Measurements from ENCODE around the gene LRRN2. TPM values are rescaled to one million over a fixed set of nuclear protein-coding genes. Genes with fewer than 3 reads are reported as not detected.

The LRRN2 gene
- polyA plus RNA-seq, 1 donor from 2014 or later, result 3.3 TPM

DNA sequence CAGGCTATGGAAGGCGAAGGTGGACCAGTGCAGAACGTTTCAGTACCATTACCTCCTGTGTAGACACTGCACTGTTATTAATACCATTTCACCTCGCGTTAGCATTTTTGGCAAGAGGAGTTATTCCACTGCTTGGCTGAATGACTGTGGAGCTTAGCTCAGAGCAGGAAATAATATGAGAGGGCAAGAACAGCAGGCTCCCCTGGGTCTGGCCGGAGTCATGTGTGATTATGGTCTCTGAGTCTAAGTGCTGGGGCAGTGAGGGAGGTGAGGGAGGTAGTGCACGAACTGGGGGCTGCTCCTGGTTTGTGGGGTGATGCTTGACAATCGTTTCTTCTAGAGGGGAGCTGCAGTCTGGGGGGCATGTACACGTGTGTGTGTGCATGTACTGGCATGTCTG lies 86.4 kb downstream of the LRRN2 start:
- Histone ChIP-seq H3K27me3 (ENCODE audit: insufficient read depth, low read depth, low read length) (no peaks in the 10 kb centered on the region), H3K9me2 (ENCODE audit: insufficient read depth, low read length) (no peaks in the 10 kb centered on the region), H3K36me3 (ENCODE audit: insufficient read depth, low read length) (no peaks in the 10 kb centered on the region), H3K79me2 (replicated peaks; ENCODE audit: insufficient read depth, low read length) (no peaks in the 10 kb centered on the region), H3F3A (ENCODE audit: insufficient read depth, low read length, poor library complexity, severe bottlenecking) (no peaks in the 10 kb centered on the region), H3K4me3 (ENCODE audit: low read length) (no peak overlapping the region), H2AFZ (ENCODE audit: low read depth, low read length) (no peak overlapping the region), H3K9ac (ENCODE audit: low read length) (no peak overlapping the region), H4K20me1 (ENCODE audit: insufficient read depth) (no peaks in the 10 kb centered on the region), H3K27ac (ENCODE audit: low read length) (no peak overlapping the region), H3K9me3 (ENCODE audit: low read length) (no peaks in the 10 kb centered on the region), H3K4me2 (ENCODE audit: low read length) (no peak overlapping the region)
- TF ChIP-seq, protein P1, sequence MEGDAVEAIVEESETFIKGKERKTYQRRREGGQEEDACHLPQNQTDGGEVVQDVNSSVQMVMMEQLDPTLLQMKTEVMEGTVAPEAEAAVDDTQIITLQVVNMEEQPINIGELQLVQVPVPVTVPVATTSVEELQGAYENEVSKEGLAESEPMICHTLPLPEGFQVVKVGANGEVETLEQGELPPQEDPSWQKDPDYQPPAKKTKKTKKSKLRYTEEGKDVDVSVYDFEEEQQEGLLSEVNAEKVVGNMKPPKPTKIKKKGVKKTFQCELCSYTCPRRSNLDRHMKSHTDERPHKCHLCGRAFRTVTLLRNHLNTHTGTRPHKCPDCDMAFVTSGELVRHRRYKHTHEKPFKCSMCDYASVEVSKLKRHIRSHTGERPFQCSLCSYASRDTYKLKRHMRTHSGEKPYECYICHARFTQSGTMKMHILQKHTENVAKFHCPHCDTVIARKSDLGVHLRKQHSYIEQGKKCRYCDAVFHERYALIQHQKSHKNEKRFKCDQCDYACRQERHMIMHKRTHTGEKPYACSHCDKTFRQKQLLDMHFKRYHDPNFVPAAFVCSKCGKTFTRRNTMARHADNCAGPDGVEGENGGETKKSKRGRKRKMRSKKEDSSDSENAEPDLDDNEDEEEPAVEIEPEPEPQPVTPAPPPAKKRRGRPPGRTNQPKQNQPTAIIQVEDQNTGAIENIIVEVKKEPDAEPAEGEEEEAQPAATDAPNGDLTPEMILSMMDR (IDR thresholded peaks at IDR 0.05; ENCODE audit: poor library complexity, severe bottlenecking), result no peak
- TF ChIP-seq POLR2AphosphoS5 (IDR thresholded peaks at IDR 0.05) (no peak), TAF1 (IDR thresholded peaks at IDR 0.05; ENCODE audit: low read depth) (no peak), EZH2 (IDR thresholded peaks at IDR 0.05; ENCODE audit: borderline replicate concordance, insufficient read depth, low read length, poor library complexity, severe bottlenecking) (no peak), RAD21 (conservative IDR thresholded peaks at IDR 0.05) (no peak), EP300 (conservative IDR thresholded peaks at IDR 0.05; ENCODE audit: poor library complexity, severe bottlenecking) (no peak), SMC3 (conservative IDR thresholded peaks at IDR 0.05; ENCODE audit: poor library complexity) (no peak)

GRCh38 chr1:204598319-204598969 lies 87.1 kb downstream of the LRRN2 start:
- H3K79me2 ChIP-seq (replicated peaks; ENCODE audit: insufficient read depth, low read length), result no peaks in the 10 kb centered on the region

More at GRCh38 chr1:204598319-204598969, 87.1 kb downstream of the LRRN2 start:
- no peaks in the 10 kb centered on the region for H3K36me3 ChIP-seq (ENCODE audit: insufficient read depth, low read length)
- H3K27ac ChIP-seq (ENCODE audit: low read length), result no peak overlapping the region
- H3K9ac ChIP-seq (ENCODE audit: low read length), result no peak overlapping the region
- no peaks in the 10 kb centered on the region for H4K20me1 ChIP-seq (ENCODE audit: insufficient read depth)
- H3K9me2 ChIP-seq (ENCODE audit: insufficient read depth, low read length), result no peaks in the 10 kb centered on the region
- TF ChIP-seq EP300 (conservative IDR thresholded peaks at IDR 0.05; ENCODE audit: poor library complexity, severe bottlenecking), result no peak
- no peak for TF ChIP-seq SMC3 (conservative IDR thresholded peaks at IDR 0.05; ENCODE audit: poor library complexity)
- TF ChIP-seq, protein P1 (IDR thresholded peaks at IDR 0.05; ENCODE audit: poor library complexity, severe bottlenecking), result no peak
- TF ChIP-seq MXI1 (conservative IDR thresholded peaks at IDR 0.05; ENCODE audit: poor library complexity, severe bottlenecking), result no peak
- no peak for TF ChIP-seq EZH2 (IDR thresholded peaks at IDR 0.05; ENCODE audit: borderline replicate concordance, insufficient read depth, low read length, poor library complexity, severe bottlenecking)
- no peak for TF ChIP-seq TAF1 (IDR thresholded peaks at IDR 0.05; ENCODE audit: low read depth)
- TF ChIP-seq POLR2AphosphoS5 (IDR thresholded peaks at IDR 0.05), result no peak
- TF ChIP-seq REST (IDR thresholded peaks at IDR 0.05; ENCODE audit: borderline replicate concordance), result no peak
- no peak for TF ChIP-seq RAD21 (conservative IDR thresholded peaks at IDR 0.05)
- no peak overlapping the region for H3K4me3 ChIP-seq (ENCODE audit: low read length)
- no peaks in the 10 kb centered on the region for H3K27me3 ChIP-seq (ENCODE audit: insufficient read depth, low read depth, low read length)
- no peaks in the 10 kb centered on the region for H3K9me3 ChIP-seq (ENCODE audit: low read length)
- no peaks in the 10 kb centered on the region for H3F3A ChIP-seq (ENCODE audit: insufficient read depth, low read length, poor library complexity, severe bottlenecking)
- H3K4me2 ChIP-seq (ENCODE audit: low read length), result no peak overlapping the region
- no peak overlapping the region for H2AFZ ChIP-seq (ENCODE audit: low read depth, low read length)
